Measurements from ENCODE around the gene P2RY13.

P2RY13 gene

GRCh38 chr3:151320131-151320530, 9.2 kb downstream of the P2RY13 start:
- no peak for DNase-seq (ENCODE audit: low spot score)

- DNase-seq (ENCODE audit: low spot score) = no peak
Observed at GRCh38 chr3:151319628-151320027, 9.7 kb downstream of the P2RY13 start.

GRCh38 chr3:151318991-151319390, 10.4 kb downstream of the P2RY13 start:
- DNase-seq (ENCODE audit: low spot score) = no peak

GRCh38 chr3:151318313-151318712, 11.0 kb downstream of the P2RY13 start:
- DNase-seq (ENCODE audit: low spot score) = no peak

- no peak for DNase-seq (ENCODE audit: low spot score)
Observed at GRCh38 chr3:151316267-151316991, 12.9 kb downstream of the P2RY13 start, which contains the start of gene GPR87. TSS of gene GPR87 (minus strand) at chr3:151316820. CDS start at chr3:151300100, 16,720 bp downstream.

- DNase-seq (ENCODE audit: low spot score) = no peak
Observed at GRCh38 chr3:151315846-151316245, 13.5 kb downstream of the P2RY13 start.

- no peak for DNase-seq (ENCODE audit: low spot score)
Observed at GRCh38 chr3:151315136-151315535, 14.2 kb downstream of the P2RY13 start.

GRCh38 chr3:151314593-151314992, 14.8 kb downstream of the P2RY13 start:
- no peak for DNase-seq (ENCODE audit: low spot score)

GRCh38 chr3:151314137-151314536, 15.2 kb downstream of the P2RY13 start:
- no peak for DNase-seq (ENCODE audit: low spot score)

GRCh38 chr3:151312972-151313371, 16.4 kb downstream of the P2RY13 start:
- DNase-seq (ENCODE audit: low spot score) = no peak

GRCh38 chr3:151309566-151309965, 19.8 kb downstream of the P2RY13 start:
- DNase-seq (ENCODE audit: low spot score) = no peak

GRCh38 chr3:151307583-151308488, 21.5 kb downstream of the P2RY13 start:
- no peak for DNase-seq (ENCODE audit: low spot score)

- DNase-seq (ENCODE audit: low spot score) = no peak
Observed at GRCh38 chr3:151307131-151307530, 22.2 kb downstream of the P2RY13 start.

- DNase-seq (ENCODE audit: low spot score) = no peak
Observed at GRCh38 chr3:151306168-151306810, 23.1 kb downstream of the P2RY13 start.

GRCh38 chr3:151305775-151306151, 23.6 kb downstream of the P2RY13 start:
- no peak for DNase-seq (ENCODE audit: low spot score)

GRCh38 chr3:151305060-151305774, 24.1 kb downstream of the P2RY13 start:
- DNase-seq (ENCODE audit: low spot score) = no peak

- DNase-seq (ENCODE audit: low spot score) = no peak
Observed at GRCh38 chr3:151303751-151304150, 25.6 kb downstream of the P2RY13 start.

GRCh38 chr3:151301787-151302186, 27.6 kb downstream of the P2RY13 start:
- no peak for DNase-seq (ENCODE audit: low spot score)

GRCh38 chr3:151300539-151300938, 28.8 kb downstream of the P2RY13 start:
- DNase-seq (ENCODE audit: low spot score) = no peak

- no peak for DNase-seq (ENCODE audit: low spot score)
Observed at GRCh38 chr3:151299006-151299405, 30.3 kb downstream of the P2RY13 start.

- DNase-seq (ENCODE audit: low spot score) = no peak
Observed at GRCh38 chr3:151297429-151297828, 31.9 kb downstream of the P2RY13 start.

- no peak for DNase-seq (ENCODE audit: low spot score)
Observed at GRCh38 chr3:151296226-151296625, 33.1 kb downstream of the P2RY13 start.
